Measurements from ENCODE around the gene MYMX.

MYMX gene

DNA sequence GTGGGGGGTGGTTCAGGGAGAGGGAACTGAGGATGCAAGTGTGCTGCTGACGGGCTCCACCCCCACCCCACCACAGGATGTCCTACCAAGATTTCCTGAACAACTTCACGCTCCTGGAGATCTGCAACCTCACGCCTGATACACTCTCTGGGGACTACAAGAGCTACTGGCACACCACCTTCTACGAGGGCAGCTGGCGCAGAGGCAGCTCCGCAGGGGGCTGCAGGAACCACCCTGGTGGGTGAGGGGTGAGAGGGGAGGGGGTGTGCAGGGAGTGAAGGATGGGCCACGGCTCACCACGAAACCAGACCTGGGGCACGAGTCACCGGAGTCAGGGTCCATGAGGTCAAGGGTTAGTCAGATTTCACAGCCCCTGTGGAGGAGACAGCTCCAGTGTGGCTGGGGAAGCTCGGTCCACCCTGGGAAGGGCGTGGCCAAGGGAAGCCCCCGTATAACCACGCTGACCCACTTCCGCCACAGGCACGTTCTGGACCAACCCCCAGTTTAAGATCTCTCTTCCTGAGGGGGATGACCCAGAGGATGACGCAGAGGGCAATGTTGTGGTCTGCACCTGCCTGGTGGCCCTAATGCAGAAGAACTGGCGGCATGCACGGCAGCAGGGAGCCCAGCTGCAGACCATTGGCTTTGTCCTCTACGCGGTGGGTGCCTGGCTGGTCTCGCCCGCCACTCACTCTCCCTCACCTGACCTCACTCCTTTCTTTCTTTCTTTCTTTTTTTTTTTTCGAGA, 39.8 kb upstream of the MYMX start:
- Histone ChIP-seq H2AFZ (ENCODE audit: low read depth, low read length) (peak overlapping the region; percentile 73), H3K27ac (ENCODE audit: low read length) (no peak overlapping the region), H3K79me2 (ENCODE audit: low read length) (no peaks in the 10 kb centered on the region), H3K36me3 (replicated peaks; ENCODE audit: low read depth, low read length) (no peaks in the 10 kb centered on the region), H3K9me3 (ENCODE audit: insufficient read depth, low read length) (no peaks in the 10 kb centered on the region), H3K9ac (ENCODE audit: low read length) (peak overlapping the region; percentile 63), H3K4me3 (ENCODE audit: low read length) (peak overlapping the region; percentile 79), H4K20me1 (ENCODE audit: insufficient read depth, low read length) (no peaks in the 10 kb centered on the region), H3K27me3 (ENCODE audit: low read depth, low read length) (no peaks in the 10 kb centered on the region), H3K4me2 (ENCODE audit: low read length) (peak overlapping the region; percentile 97), H3K4me1 (ENCODE audit: low read length) (peaks cover 44% of the 10 kb centered on the region)
- TF ChIP-seq EZH2phosphoT487 (IDR thresholded peaks at IDR 0.05; ENCODE audit: low read depth), result no peak
- TF ChIP-seq, protein P1, sequence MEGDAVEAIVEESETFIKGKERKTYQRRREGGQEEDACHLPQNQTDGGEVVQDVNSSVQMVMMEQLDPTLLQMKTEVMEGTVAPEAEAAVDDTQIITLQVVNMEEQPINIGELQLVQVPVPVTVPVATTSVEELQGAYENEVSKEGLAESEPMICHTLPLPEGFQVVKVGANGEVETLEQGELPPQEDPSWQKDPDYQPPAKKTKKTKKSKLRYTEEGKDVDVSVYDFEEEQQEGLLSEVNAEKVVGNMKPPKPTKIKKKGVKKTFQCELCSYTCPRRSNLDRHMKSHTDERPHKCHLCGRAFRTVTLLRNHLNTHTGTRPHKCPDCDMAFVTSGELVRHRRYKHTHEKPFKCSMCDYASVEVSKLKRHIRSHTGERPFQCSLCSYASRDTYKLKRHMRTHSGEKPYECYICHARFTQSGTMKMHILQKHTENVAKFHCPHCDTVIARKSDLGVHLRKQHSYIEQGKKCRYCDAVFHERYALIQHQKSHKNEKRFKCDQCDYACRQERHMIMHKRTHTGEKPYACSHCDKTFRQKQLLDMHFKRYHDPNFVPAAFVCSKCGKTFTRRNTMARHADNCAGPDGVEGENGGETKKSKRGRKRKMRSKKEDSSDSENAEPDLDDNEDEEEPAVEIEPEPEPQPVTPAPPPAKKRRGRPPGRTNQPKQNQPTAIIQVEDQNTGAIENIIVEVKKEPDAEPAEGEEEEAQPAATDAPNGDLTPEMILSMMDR (IDR thresholded peaks at IDR 0.05; ENCODE audit: low read depth, low read length), result no peak

DNA sequence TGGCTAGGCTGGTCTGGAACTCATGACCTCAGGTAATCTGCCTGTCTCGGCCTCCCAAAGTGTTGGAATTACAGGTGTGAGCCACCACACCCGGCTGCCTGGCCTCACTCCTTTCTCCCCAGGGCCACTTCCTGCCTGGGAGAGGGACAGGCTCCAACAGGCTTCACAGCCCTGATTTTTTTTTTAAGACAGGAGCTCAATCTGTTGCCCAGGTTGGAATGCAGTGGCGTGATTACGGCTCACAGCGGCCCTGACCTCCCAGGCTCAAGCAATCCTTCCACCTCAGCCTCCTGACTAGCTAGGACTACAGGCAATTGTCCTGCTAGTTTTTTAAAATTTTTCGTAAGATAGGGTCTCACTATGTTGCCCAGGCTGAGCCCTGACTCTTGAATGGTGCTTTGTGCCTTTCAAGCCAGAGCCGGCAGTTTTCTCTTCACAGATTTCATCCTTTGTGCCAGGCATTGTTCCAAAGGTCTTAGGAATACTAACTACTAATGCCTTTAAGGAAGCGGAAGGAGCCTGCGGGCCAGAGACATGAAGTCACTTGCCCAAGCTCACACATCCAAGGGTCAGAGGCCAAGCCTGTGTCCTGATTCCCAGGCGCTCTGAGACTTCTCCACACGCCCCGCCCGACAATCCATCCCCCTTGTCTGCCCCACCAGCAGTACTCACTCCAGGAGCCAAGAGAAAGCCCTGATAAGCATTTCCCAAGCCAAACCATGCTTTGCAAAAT, 38.9 kb upstream of the MYMX start:
- Histone ChIP-seq H2AFZ (ENCODE audit: low read depth, low read length) (no peak overlapping the region), H3K9me3 (ENCODE audit: insufficient read depth, low read length) (no peaks in the 10 kb centered on the region), H4K20me1 (ENCODE audit: insufficient read depth, low read length) (no peaks in the 10 kb centered on the region), H3K36me3 (replicated peaks; ENCODE audit: low read depth, low read length) (no peaks in the 10 kb centered on the region), H3K4me1 (ENCODE audit: low read length) (peaks cover 35% of the 10 kb centered on the region), H3K4me2 (ENCODE audit: low read length) (peak overlapping the region; percentile 97; the same call in 1 of the 2 replicates), H3K27me3 (ENCODE audit: low read depth, low read length) (no peaks in the 10 kb centered on the region), H3K4me3 (ENCODE audit: low read length) (peak overlapping the region; percentile 79), H3K79me2 (ENCODE audit: low read length) (no peaks in the 10 kb centered on the region), H3K27ac (ENCODE audit: low read length) (no peak overlapping the region), H3K9ac (ENCODE audit: low read length) (no peak overlapping the region)
- TF ChIP-seq EZH2phosphoT487 (IDR thresholded peaks at IDR 0.05; ENCODE audit: low read depth), result no peak
- TF ChIP-seq, protein P1 (IDR thresholded peaks at IDR 0.05; ENCODE audit: low read depth, low read length), result no peak

DNA sequence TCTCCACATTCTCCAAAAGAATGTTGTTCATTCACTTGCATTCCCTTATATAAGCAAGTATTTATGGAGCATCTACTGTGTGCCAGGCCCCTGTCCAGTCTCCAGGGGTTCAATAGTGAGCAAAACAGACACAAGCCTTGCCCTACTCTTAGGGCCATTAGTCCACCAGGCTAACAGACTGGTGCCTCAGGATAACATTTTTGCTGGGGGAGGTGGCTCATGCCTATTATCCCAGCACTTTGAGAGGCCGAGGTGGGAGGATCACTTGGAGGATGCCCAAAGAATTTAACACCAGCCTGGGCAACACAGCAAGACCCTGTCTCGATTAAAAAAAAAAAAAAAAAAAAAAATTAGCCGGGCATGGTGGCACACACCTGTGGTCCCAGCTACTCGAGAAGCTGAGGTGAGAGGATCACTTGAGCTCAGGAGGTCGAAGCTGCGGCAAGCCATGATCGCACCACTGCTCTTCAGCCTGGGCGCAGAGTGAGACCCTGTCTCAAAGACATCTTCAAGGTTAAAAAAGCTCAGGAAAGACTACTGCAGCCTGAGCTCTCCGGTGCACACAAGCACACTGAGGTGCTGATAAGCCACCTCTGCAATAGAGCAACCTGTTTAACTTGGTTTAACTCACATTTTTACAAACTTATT, 38.2 kb upstream of the MYMX start:
- Histone ChIP-seq H3K4me1 (ENCODE audit: low read length) (peaks cover 31% of the 10 kb centered on the region), H3K4me2 (ENCODE audit: low read length) (no peak overlapping the region), H3K79me2 (ENCODE audit: low read length) (no peaks in the 10 kb centered on the region), H3K9ac (ENCODE audit: low read length) (no peak overlapping the region), H3K27me3 (ENCODE audit: low read depth, low read length) (0 out of 2 replicates have a peak, but pooled peaks cover under 1% of the 10 kb centered on the region), H3K36me3 (replicated peaks; ENCODE audit: low read depth, low read length) (no peaks in the 10 kb centered on the region), H3K9me3 (ENCODE audit: insufficient read depth, low read length) (no peaks in the 10 kb centered on the region), H4K20me1 (ENCODE audit: insufficient read depth, low read length) (no peaks in the 10 kb centered on the region), H3K4me3 (ENCODE audit: low read length) (no peak overlapping the region), H3K27ac (ENCODE audit: low read length) (no peak overlapping the region), H2AFZ (ENCODE audit: low read depth, low read length) (no peak overlapping the region)
- TF ChIP-seq, protein P1 (IDR thresholded peaks at IDR 0.05; ENCODE audit: low read depth, low read length), result no peak
- no peak for TF ChIP-seq EZH2phosphoT487 (IDR thresholded peaks at IDR 0.05; ENCODE audit: low read depth)

DNA sequence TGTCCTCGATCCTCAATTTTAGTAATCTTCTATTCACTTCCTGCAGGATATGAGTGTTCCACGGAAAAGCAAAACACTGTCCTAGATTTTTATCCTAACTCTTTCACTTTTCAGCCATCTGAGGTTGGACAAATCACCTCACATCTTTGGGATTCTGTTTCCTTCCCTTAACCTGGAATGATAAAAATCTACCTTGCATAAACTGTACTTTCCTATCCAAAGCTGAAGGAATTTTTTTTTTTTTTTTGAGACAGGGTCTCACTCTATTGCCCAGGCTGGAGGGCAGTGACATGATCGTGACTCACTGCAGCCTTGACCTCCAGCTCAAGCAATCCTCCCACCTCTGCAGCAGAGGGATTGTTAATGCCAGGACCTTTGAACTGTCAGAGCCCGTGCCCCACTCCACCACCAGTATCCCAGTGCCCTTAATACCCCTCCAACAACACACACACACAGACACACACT, 37.6 kb upstream of the MYMX start:
- H3K27ac ChIP-seq (ENCODE audit: low read length), result no peak overlapping the region
- TF ChIP-seq EZH2phosphoT487 (IDR thresholded peaks at IDR 0.05; ENCODE audit: low read depth), result no peak
- TF ChIP-seq, protein P1 (IDR thresholded peaks at IDR 0.05; ENCODE audit: low read depth, low read length), result no peak
- peaks cover 30% of the 10 kb centered on the region for H3K4me1 ChIP-seq (ENCODE audit: low read length)

More for the DNA sequence above, 37.6 kb upstream of the MYMX start:
- H3K36me3 ChIP-seq (replicated peaks; ENCODE audit: low read depth, low read length), result no peaks in the 10 kb centered on the region
- H4K20me1 ChIP-seq (ENCODE audit: insufficient read depth, low read length), result no peaks in the 10 kb centered on the region
- no peak overlapping the region for H3K9ac ChIP-seq (ENCODE audit: low read length)
- H3K9me3 ChIP-seq (ENCODE audit: insufficient read depth, low read length), result no peaks in the 10 kb centered on the region
- H3K4me3 ChIP-seq (ENCODE audit: low read length), result no peak overlapping the region
- H2AFZ ChIP-seq (ENCODE audit: low read depth, low read length), result no peak overlapping the region
- no peaks in the 10 kb centered on the region for H3K79me2 ChIP-seq (ENCODE audit: low read length)
- peaks cover 6% of the 10 kb centered on the region; the same call in 1 of the 2 replicates for H3K27me3 ChIP-seq (ENCODE audit: low read depth, low read length)
- no peak overlapping the region for H3K4me2 ChIP-seq (ENCODE audit: low read length)
